Measurements from ENCODE around the gene SLC7A4. TPM values are rescaled to one million over a fixed set of nuclear protein-coding genes. Genes with fewer than 3 reads are reported as not detected.

SLC7A4 gene
- total RNA-seq, 1 donor from 2014 or later = 1.6 TPM

DNA sequence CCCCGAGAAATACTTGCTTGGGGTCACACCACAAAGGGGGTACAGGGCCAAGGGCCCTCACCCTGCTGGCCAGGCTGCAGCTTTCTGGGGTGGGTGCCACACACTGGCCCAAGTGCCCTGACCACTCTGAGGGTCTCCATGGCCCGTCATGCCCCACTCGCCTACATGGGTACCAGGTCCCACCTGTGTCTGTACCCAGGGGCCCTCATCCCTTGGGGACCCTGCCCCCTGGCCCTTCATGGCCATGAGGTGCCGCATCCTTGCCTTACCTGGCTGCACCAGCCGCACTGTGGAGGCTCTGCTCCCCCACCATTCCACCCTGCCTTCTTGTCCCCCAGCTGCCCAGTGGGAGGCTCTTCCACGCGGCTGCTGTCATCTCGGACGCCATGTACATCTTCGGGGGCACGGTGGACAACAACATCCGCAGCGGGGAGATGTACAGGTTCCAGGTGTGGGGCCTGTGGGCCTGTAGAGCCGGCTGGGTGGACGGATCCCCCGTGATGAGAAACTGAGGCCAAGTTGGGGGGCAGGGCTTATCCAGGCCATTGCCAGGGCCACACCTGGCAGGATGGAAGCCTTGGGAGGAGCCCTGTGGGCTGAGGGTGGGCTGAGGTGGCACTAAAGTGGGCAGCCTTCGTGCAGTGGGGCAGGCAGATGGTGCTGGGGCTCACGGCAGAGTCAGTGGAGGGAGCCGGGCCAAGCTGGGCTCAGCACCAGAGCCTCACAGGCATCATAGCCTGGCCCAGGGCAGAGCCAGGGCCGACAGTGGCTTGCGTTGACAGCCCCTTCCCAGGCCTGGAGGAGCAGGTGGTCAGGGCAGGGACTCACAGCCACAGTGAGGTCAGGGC, 39.7 kb downstream of the SLC7A4 start:
- Histone ChIP-seq H3K27ac (ENCODE audit: low read depth, low read length) (no peak overlapping the region), H3K36me3 (ENCODE audit: control insufficient read depth in 3 of 3, insufficient read depth in 3 of 3, low read length in 3 of 3) (peaks cover 51 to 61% (median 52%) of the 10 kb centered on the region in 3 donors), H3K9me3 (ENCODE audit: control insufficient read depth in 3 of 3, low read length in 3 of 3) (no peaks in the 10 kb centered on the region), H3K9ac (ENCODE audit: low read depth in 1 of 3, low read length in 3 of 3) (no peak overlapping the region), H3K4me1 (ENCODE audit: control insufficient read depth in 3 of 3, insufficient read depth in 3 of 3, low read length in 3 of 3) (no peaks in the 10 kb centered on the region), H3K4me3 (ENCODE audit: low read length in 3 of 3) (no peak overlapping the region), H3K27me3 (ENCODE audit: control insufficient read depth in 3 of 3, insufficient read depth in 3 of 3, low read length in 3 of 3) (no peaks in the 10 kb centered on the region)

DNA sequence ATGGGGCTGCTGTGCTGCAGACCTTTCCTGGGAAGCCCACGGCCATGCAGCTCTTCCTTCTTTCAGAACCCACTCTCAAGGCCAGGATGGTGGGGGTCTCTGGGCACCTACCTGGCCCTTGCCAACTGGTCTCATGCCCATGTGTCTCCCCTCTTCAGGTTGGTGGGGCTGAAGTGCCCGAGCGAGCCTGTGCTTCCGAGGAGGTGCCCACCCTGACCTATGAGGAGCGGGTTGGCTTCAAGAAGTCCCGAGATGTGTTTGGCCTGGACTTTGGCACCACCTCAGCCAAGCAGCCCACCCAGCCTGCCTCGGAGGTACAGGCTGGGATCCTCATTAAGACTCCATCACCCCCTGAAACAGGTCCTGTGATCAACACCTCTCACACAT, 40.3 kb downstream of the SLC7A4 start:
- H3K36me3 ChIP-seq (ENCODE audit: control insufficient read depth in 3 of 3, insufficient read depth in 3 of 3, low read length in 3 of 3) = peaks cover 50 to 59% (median 50%) of the 10 kb centered on the region in 3 donors

DNA sequence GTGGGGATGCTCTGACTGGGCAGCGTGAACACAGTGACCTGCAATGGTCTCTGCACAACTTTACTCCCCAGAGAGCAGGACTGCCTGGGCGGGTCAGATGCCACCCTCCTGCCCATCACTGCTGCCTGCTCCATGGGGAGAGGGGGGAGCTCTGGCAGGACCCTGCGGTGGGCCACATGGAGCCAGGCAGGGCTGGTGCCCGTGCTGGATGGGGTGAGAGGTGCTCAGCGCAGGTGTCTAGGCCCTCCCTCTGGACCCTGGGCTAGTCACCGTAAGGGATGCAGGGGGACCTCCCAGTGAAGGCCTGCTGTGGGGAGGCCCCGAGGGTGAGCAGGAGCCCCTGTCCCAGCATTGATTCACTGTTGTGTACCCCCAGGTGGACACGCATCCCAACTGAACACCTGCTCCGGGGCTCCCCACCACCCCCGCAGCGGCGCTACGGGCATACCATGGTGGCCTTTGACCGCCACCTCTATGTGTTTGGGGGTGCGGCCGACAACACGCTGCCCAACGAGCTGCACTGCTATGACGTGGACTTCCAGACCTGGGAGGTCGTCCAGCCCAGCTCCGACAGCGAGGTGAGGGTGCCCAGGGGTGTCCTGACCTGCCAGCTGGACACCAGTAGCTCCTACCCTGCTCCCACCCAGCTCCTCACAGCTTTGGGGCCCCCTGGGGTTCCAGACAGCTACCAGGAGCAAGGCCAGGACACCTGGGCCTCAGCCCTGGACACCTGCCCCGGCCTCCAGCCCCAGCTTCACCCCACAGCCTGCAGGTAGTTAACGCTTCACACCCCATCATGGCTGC, 40.9 kb downstream of the SLC7A4 start:
- no peaks in the 10 kb centered on the region for H3K9me3 ChIP-seq (ENCODE audit: control insufficient read depth in 3 of 3, low read length in 3 of 3)
- H3K36me3 ChIP-seq (ENCODE audit: control insufficient read depth in 3 of 3, insufficient read depth in 3 of 3, low read length in 3 of 3) = peaks cover 46 to 60% (median 51%) of the 10 kb centered on the region in 3 donors
- no peak overlapping the region for H3K4me3 ChIP-seq (ENCODE audit: low read length in 3 of 3)
- H3K27ac ChIP-seq (ENCODE audit: low read depth, low read length) = no peak overlapping the region
- H3K9ac ChIP-seq (ENCODE audit: low read depth in 1 of 3, low read length in 3 of 3) = no peak overlapping the region
- H3K27me3 ChIP-seq (ENCODE audit: control insufficient read depth in 3 of 3, insufficient read depth in 3 of 3, low read length in 3 of 3) = no peaks in the 10 kb centered on the region
- no peaks in the 10 kb centered on the region for H3K4me1 ChIP-seq (ENCODE audit: control insufficient read depth in 3 of 3, insufficient read depth in 3 of 3, low read length in 3 of 3)

More for the DNA sequence above, 40.3 kb downstream of the SLC7A4 start:
- Histone ChIP-seq H3K9ac (ENCODE audit: low read depth in 1 of 3, low read length in 3 of 3) (no peak overlapping the region), H3K27me3 (ENCODE audit: control insufficient read depth in 3 of 3, insufficient read depth in 3 of 3, low read length in 3 of 3) (no peaks in the 10 kb centered on the region), H3K4me1 (ENCODE audit: control insufficient read depth in 3 of 3, insufficient read depth in 3 of 3, low read length in 3 of 3) (no peaks in the 10 kb centered on the region), H3K4me3 (ENCODE audit: low read length in 3 of 3) (no peak overlapping the region), H3K9me3 (ENCODE audit: control insufficient read depth in 3 of 3, low read length in 3 of 3) (no peaks in the 10 kb centered on the region), H3K27ac (ENCODE audit: low read depth, low read length) (no peak overlapping the region)

DNA sequence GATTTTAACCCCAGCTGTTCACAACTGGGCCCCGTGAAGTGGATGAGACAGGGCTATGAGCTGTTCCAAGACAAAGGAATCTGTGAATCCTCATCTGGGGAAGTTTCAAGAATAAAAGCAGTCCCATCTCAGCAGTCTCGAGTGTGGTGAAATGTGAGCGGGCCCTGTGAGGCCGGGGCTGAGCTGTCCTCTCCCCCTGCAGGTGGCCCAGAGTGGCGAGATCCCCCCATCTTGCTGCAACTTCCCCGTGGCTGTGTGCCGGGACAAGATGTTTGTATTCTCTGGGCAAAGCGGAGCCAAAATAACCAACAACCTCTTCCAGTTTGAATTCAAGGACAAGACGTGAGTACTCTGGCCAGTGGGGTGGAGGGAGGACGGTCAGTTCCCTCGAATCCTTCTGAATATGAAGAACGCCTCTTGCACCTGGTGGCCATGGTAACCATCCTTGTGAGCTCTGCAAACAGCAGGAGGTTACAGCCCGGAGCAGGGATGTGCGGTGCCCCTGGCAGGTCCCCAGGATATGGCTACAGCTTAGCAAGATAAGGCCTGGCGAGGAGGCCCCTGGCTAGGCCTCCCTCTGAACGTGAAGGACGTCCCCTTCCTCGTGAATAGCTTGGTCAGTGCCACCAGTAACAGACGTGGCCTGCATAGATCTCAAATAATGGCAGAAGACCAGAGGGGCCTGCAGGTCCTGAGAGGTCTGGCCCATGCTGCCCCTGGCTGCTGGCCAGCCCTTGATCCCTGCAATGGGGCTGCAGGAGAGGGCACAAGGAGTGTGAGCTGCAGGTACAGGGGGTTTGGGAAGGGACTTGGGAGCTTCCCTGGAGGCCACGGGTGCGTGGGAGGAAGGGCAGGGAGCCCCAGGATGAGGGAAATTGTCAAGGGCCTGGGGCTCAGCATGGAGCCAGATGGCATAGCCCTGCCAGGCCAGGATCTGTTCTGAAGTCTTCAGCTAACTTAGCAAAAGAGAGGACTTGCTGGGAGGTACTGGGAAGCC, 41.9 kb downstream of the SLC7A4 start:
- Histone ChIP-seq H3K27ac (ENCODE audit: low read depth, low read length) (no peak overlapping the region), H3K36me3 (ENCODE audit: control insufficient read depth in 3 of 3, insufficient read depth in 3 of 3, low read length in 3 of 3) (peaks cover 46 to 58% (median 48%) of the 10 kb centered on the region in 3 donors), H3K9ac (ENCODE audit: low read depth in 1 of 3, low read length in 3 of 3) (no peak overlapping the region), H3K9me3 (ENCODE audit: control insufficient read depth in 3 of 3, low read length in 3 of 3) (no peaks in the 10 kb centered on the region), H3K4me3 (ENCODE audit: low read length in 3 of 3) (no peak overlapping the region), H3K4me1 (ENCODE audit: control insufficient read depth in 3 of 3, insufficient read depth in 3 of 3, low read length in 3 of 3) (no peaks in the 10 kb centered on the region), H3K27me3 (ENCODE audit: control insufficient read depth in 3 of 3, insufficient read depth in 3 of 3, low read length in 3 of 3) (no peaks in the 10 kb centered on the region)

DNA sequence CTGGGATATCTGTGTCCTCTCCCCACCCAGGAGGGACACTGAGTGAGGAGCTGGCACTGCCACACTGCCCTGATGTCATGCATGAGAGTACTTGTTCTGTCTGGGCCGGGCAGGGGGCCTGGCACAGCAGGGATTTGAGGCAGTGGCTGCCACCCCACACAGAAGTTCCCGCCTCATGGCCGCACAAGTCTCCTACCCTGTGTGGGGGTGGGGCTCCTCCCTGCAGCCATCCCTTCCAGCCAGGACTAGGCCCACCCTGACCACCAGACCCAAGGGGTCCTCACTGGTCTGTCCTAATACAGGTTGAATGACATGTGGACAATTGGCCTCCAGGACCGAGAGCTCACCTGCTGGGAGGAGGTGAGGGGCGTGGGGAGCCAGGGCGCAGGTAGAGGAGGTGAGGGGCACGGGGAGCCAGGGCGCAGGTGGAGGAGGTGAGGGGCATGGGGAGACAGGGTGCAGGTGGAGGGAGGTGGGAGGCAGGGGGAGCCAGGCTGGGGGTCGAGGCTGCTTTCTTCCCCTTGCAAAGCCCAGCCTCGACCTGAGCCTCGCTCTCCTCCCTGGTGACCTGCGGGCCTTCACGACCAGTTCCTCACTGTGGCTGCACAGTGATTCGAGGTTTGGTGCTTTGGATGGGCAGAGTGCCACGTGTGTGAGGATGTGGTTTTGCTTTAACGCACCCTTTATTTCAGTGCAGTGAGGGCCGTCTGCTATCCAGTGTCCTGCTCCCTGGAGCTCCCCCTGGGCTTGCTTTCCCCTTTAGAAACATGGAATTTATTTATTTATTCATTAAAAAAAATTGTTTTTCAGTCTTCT, 42.8 kb downstream of the SLC7A4 start:
- Histone ChIP-seq H3K27ac (ENCODE audit: low read depth, low read length) (no peak overlapping the region), H3K9me3 (ENCODE audit: control insufficient read depth in 3 of 3, low read length in 3 of 3) (no peaks in the 10 kb centered on the region), H3K4me3 (ENCODE audit: low read length in 3 of 3) (no peak overlapping the region), H3K27me3 (ENCODE audit: control insufficient read depth in 3 of 3, insufficient read depth in 3 of 3, low read length in 3 of 3) (no peaks in the 10 kb centered on the region), H3K9ac (ENCODE audit: low read depth in 1 of 3, low read length in 3 of 3) (no peak overlapping the region), H3K4me1 (ENCODE audit: control insufficient read depth in 3 of 3, insufficient read depth in 3 of 3, low read length in 3 of 3) (no peaks in the 10 kb centered on the region), H3K36me3 (ENCODE audit: control insufficient read depth in 3 of 3, insufficient read depth in 3 of 3, low read length in 3 of 3) (peaks cover 47 to 56% (median 50%) of the 10 kb centered on the region in 3 donors)

DNA sequence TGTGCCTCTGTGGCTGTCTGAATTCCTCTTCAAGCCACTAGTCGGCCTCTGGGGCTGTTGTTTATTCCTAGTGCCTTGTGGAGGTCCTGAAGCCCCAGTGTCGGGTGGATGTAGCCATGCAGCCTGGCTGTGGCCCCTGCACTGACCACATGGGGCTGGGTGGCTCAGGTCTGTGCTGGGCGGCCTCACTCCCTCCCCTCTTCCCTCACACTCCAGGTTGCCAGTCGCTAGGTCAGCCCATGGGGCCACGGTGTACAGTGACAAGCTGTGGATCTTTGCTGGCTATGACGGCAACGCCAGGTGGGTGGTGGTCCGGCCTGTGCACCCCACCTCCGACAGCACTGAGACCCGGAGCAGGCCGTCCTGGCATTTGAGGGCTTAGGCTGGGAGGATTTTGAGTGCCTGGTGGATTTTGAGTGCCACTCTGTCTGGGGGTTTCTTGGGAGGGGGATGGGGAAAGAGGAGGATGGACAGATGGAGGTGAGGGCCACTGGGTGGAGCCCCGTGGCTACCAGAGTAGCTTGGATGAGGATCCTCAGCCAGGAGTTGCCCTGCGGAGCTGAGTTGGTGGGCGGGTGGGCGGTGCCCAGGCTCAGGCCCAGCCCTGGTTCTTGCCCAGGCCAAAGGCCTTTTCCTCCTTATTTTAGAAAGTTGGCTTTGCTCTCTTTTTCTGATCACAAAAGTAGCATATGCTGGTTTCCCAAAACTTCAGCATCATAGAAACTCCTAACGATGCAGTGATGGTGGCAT, 43.6 kb downstream of the SLC7A4 start:
- peaks cover 50 to 58% (median 51%) of the 10 kb centered on the region in 3 donors for H3K36me3 ChIP-seq (ENCODE audit: control insufficient read depth in 3 of 3, insufficient read depth in 3 of 3, low read length in 3 of 3)
- H3K9ac ChIP-seq (ENCODE audit: low read depth in 1 of 3, low read length in 3 of 3) = no peak overlapping the region
- no peak overlapping the region for H3K27ac ChIP-seq (ENCODE audit: low read depth, low read length)
- no peaks in the 10 kb centered on the region for H3K9me3 ChIP-seq (ENCODE audit: control insufficient read depth in 3 of 3, low read length in 3 of 3)
- no peak overlapping the region for H3K4me3 ChIP-seq (ENCODE audit: low read length in 3 of 3)
- H3K27me3 ChIP-seq (ENCODE audit: control insufficient read depth in 3 of 3, insufficient read depth in 3 of 3, low read length in 3 of 3) = no peaks in the 10 kb centered on the region
- peaks cover 0 to 2% (median 2%) of the 10 kb centered on the region in 3 donors for H3K4me1 ChIP-seq (ENCODE audit: control insufficient read depth in 3 of 3, insufficient read depth in 3 of 3, low read length in 3 of 3)

DNA sequence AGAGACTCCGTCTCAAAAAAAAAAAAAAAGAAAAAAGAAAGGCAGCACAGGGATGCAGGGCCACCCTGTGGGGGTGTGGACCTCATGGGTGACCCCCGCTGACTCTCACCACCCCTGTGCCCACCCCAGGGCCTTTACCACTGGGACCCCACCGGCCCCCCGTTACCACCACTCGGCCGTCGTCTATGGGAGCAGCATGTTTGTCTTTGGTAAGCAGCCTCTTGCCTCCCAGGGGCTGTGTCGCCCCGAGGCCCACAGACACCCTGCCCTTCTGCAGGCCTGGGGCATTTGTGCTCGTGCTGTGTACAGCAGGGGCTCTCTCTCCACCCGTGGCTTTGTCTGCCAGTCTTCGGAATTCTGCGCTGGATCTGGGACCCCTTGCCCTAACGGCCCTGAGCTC, 45.0 kb downstream of the SLC7A4 start:
- Histone ChIP-seq H3K9me3 (ENCODE audit: control insufficient read depth in 3 of 3, low read length in 3 of 3) (no peaks in the 10 kb centered on the region), H3K36me3 (ENCODE audit: control insufficient read depth in 3 of 3, insufficient read depth in 3 of 3, low read length in 3 of 3) (peaks cover 45 to 52% (median 45%) of the 10 kb centered on the region in 3 donors), H3K27me3 (ENCODE audit: control insufficient read depth in 3 of 3, insufficient read depth in 3 of 3, low read length in 3 of 3) (no peaks in the 10 kb centered on the region), H3K4me1 (ENCODE audit: control insufficient read depth in 3 of 3, insufficient read depth in 3 of 3, low read length in 3 of 3) (peaks cover 12 to 15% (median 14%) of the 10 kb centered on the region in 3 donors), H3K9ac (ENCODE audit: low read depth in 1 of 3, low read length in 3 of 3) (no peak overlapping the region), H3K4me3 (ENCODE audit: low read length in 3 of 3) (no peak overlapping the region), H3K27ac (ENCODE audit: low read depth, low read length) (no peak overlapping the region)

DNA sequence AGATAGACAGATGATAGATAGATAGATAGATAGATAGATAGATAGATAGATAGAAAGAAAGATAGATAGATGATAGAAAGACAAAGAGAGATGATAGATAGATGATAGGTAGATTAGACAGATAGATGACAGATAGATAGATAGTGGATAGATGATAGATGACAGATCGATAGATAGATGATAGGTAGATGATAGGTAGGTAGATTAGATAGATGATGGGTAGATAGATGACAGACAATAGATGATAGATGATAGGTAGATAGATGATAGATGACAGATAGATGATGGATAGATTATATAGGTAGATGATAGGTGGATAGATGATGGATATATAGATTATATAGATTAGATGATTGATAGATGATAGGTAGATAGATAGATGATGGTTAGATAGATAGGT, 46.0 kb downstream of the SLC7A4 start:
- Histone ChIP-seq H3K9me3 (ENCODE audit: control insufficient read depth in 3 of 3, low read length in 3 of 3) (no peaks in the 10 kb centered on the region), H3K4me1 (ENCODE audit: control insufficient read depth in 3 of 3, insufficient read depth in 3 of 3, low read length in 3 of 3) (peaks cover 14 to 21% (median 18%) of the 10 kb centered on the region in 3 donors), H3K27me3 (ENCODE audit: control insufficient read depth in 3 of 3, insufficient read depth in 3 of 3, low read length in 3 of 3) (no peaks in the 10 kb centered on the region), H3K36me3 (ENCODE audit: control insufficient read depth in 3 of 3, insufficient read depth in 3 of 3, low read length in 3 of 3) (peaks cover 35 to 42% (median 36%) of the 10 kb centered on the region in 3 donors), H3K27ac (ENCODE audit: low read depth, low read length) (no peak overlapping the region), H3K9ac (ENCODE audit: low read depth in 1 of 3, low read length in 3 of 3) (no peak overlapping the region), H3K4me3 (ENCODE audit: low read length in 3 of 3) (no peak overlapping the region)

All from skeletal muscle tissue (tissue), 4 donors.